ENCODE data around the gene CDK17. TPM values are rescaled to one million over a fixed set of nuclear protein-coding genes. Genes with fewer than 3 reads are reported as not detected.

Gene CDK17
- total RNA-seq, 1 donor from 2014 or later, result 35.9 TPM

GRCh38 chr12:96257550-96258103 is 142.6 kb downstream of the CDK17 start:
- Mint-ChIP-seq H3K4me1 (ENCODE audit: low read depth) (no peaks in the 10 kb centered on the region), H3K9me3 (ENCODE audit: low read depth) (no peaks in the 10 kb centered on the region), H3K36me3 (ENCODE audit: insufficient read depth) (peaks cover 9% of the 10 kb centered on the region), H3K27me3 (no peaks in the 10 kb centered on the region), H3K27ac (no peak overlapping the region), H3K4me3 (ENCODE audit: low read depth) (no peak overlapping the region)
- TF ChIP-seq CTCF (IDR thresholded peaks at IDR 0.05; ENCODE audit: unreplicated experiment), result no peak
- no peak for DNase-seq (ENCODE audit: low spot score, unreplicated experiment)

- H3K36me3 Mint-ChIP-seq (ENCODE audit: insufficient read depth), result peaks cover 11% of the 10 kb centered on the region
- no peak overlapping the region for H3K27ac Mint-ChIP-seq
- H3K4me1 Mint-ChIP-seq (ENCODE audit: low read depth), result no peaks in the 10 kb centered on the region
- H3K27me3 Mint-ChIP-seq, result no peaks in the 10 kb centered on the region
- no peak for DNase-seq (ENCODE audit: low spot score, unreplicated experiment)
- H3K9me3 Mint-ChIP-seq (ENCODE audit: low read depth), result no peaks in the 10 kb centered on the region
- H3K4me3 Mint-ChIP-seq (ENCODE audit: low read depth), result no peak overlapping the region
- no peak for TF ChIP-seq CTCF (IDR thresholded peaks at IDR 0.05; ENCODE audit: unreplicated experiment)
These were observed 143.4 kb downstream of the CDK17 start for GRCh38 chr12:96256672-96257361.

GRCh38 chr12:96255077-96255476 is 145.2 kb downstream of the CDK17 start:
- no peak for DNase-seq (ENCODE audit: low spot score, unreplicated experiment)
- no peaks in the 10 kb centered on the region for H3K4me1 Mint-ChIP-seq (ENCODE audit: low read depth)

DNA sequence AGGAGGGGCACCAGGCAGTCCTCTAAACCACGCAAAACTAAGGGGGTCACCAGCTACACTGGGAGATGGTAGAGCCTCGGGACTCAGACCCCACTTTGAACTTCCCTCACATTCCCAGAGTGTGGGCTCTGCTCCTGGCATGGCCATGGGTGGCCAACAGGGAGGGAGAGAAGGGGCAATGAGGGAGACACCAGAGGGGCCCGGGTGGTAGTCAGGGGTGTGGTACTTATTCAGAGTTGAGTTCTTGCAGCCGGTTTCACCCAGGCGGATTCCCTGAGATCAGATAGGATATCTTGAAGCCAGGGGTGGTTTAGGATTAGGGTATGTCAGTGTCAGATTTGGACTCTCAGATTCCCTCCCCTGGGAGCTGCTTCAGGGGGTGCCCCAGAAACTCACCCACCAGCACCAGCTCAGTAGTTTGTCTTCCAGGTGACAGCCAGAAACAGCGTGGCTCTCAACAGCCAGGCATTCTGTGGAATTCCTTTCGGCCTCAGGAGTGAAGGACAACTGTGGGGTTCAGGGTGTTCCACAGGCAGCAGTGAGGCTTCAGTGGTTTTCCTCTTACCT is 150.0 kb downstream of the CDK17 start:
- no peaks in the 10 kb centered on the region for H3K27me3 Mint-ChIP-seq
- H3K36me3 Mint-ChIP-seq (ENCODE audit: insufficient read depth), result peaks cover 18% of the 10 kb centered on the region
- no peak overlapping the region for H3K4me3 Mint-ChIP-seq (ENCODE audit: low read depth)
- TF ChIP-seq CTCF (IDR thresholded peaks at IDR 0.05; ENCODE audit: unreplicated experiment), result no peak
- no peak overlapping the region for H3K27ac Mint-ChIP-seq
- no peak for DNase-seq (ENCODE audit: low spot score, unreplicated experiment)
- no peaks in the 10 kb centered on the region for H3K4me1 Mint-ChIP-seq (ENCODE audit: low read depth)
- H3K9me3 Mint-ChIP-seq (ENCODE audit: low read depth), result no peaks in the 10 kb centered on the region

More at GRCh38 chr12:96255077-96255476, 145.2 kb downstream of the CDK17 start:
- Mint-ChIP-seq H3K36me3 (ENCODE audit: insufficient read depth) (peaks cover 14% of the 10 kb centered on the region), H3K4me3 (ENCODE audit: low read depth) (no peak overlapping the region), H3K9me3 (ENCODE audit: low read depth) (no peaks in the 10 kb centered on the region), H3K27ac (no peak overlapping the region), H3K27me3 (no peaks in the 10 kb centered on the region)
- no peak for TF ChIP-seq CTCF (IDR thresholded peaks at IDR 0.05; ENCODE audit: unreplicated experiment)

DNA sequence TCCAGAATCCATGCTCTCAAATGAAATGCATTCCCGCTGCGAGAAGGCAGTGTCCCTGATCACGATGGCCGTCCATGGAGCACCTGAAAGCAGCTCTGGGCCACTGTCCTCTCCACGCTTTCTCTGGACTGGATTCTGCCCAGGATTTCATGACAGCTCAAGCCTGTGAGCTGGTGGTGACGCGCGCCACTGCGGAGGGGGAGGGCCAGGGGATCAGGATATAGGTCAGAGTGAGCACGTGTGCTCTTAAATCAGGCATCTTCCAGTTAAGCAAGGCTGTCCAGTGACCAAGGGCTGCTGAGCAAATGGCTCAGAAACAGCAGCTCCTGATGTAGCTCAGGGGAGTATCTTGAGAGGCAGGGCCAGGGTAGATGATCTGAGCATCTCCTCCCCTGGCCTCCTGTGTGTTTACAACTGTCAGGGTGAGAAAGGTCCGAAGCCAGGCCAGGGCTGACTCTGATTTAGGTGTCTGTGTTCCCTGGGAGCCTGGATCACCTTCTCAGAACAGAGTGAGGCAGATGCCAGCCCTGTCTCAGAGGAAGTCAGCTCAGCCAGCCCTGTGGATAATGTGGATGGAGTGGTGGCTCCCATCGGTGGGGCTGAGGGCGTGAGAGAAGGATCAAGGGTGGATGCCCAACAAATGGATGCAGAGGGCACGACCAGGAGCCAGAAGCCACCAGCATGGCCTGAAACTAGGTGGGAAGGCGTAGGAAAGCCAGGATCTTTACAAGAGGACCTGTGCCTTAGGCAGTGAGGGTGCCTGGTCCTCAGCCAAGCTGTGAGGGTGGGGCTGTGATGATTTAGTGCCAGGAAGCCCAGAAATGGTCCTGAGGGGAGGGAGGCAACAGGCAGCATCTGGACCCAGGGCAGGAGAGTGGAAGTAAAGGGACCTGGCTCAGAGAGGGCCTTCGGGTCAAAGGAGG is 150.8 kb downstream of the CDK17 start:
- Mint-ChIP-seq H3K4me1 (ENCODE audit: low read depth) (no peaks in the 10 kb centered on the region), H3K27me3 (no peaks in the 10 kb centered on the region), H3K9me3 (ENCODE audit: low read depth) (no peaks in the 10 kb centered on the region), H3K27ac (peak overlapping the region; percentile 77), H3K4me3 (ENCODE audit: low read depth) (no peak overlapping the region), H3K36me3 (ENCODE audit: insufficient read depth) (peaks cover 18% of the 10 kb centered on the region)
- DNase-seq (ENCODE audit: low spot score, unreplicated experiment), result no peak
- no peak for TF ChIP-seq CTCF (IDR thresholded peaks at IDR 0.05; ENCODE audit: unreplicated experiment)

All from progenitor cell of endocrine pancreas (in vitro differentiated cells).